Middle frontal gyrus (tissue), 1 donor: ENCODE measurements around the gene TAGLN3.

Source experiments
- DNase-seq: peaks from one replicate; pipeline ENCODE4 v3.0.0-alpha.2; 2015; ENCODE audit warnings: low spot score; ENCODE audit errors: extremely low spot score

TAGLN3 gene

GRCh38 chr3:112046599-112046998, 47.9 kb downstream of the TAGLN3 start:
- DNase-seq: no peak

- DNase-seq: no peak
Observed at GRCh38 chr3:112047264-112047663, 48.5 kb downstream of the TAGLN3 start.

GRCh38 chr3:112048911-112049310, 50.2 kb downstream of the TAGLN3 start:
- DNase-seq: no peak

GRCh38 chr3:112053229-112053628, 54.5 kb downstream of the TAGLN3 start:
- DNase-seq: no peak

- DNase-seq: no peak
Observed at GRCh38 chr3:112056451-112056929, 57.8 kb downstream of the TAGLN3 start.

- DNase-seq: no peak
Observed at GRCh38 chr3:112059497-112059896, 60.8 kb downstream of the TAGLN3 start.

- no peak for DNase-seq
Observed at GRCh38 chr3:112061152-112061551, 62.4 kb downstream of the TAGLN3 start.
